ENCODE data around the gene SYNGR3. TPM values are rescaled to one million over a fixed set of nuclear protein-coding genes. Genes with fewer than 3 reads are reported as not detected.

Gene SYNGR3
- total RNA-seq, 1 experiment from 2014 or later: 15.2 TPM

GRCh38 chr16:1950047-1950446 is 39.7 kb upstream of the SYNGR3 start:
- intact Hi-C loops (cut with micrococcal nuclease; ENCODE audit: unreplicated experiment): no loop called here
- in situ Hi-C loops (cut with HindIII; ENCODE audit: low pct_unique_long_range_greater_than_20kb, low sequenced_read_pairs): no loop called here
- peak; percentile 58 for ATAC-seq
- Histone ChIP-seq H3K36me3 (ENCODE audit: control insufficient read depth, insufficient read depth, low read length) (no peaks in the 10 kb centered on the region), H3K4me1 (ENCODE audit: control insufficient read depth, insufficient read depth, low read length) (no peaks in the 10 kb centered on the region), H3K4me3 (ENCODE audit: low read depth in 2 of 2, low read length in 2 of 2) (no peak overlapping the region), H3K27me3 (ENCODE audit: control insufficient read depth, insufficient read depth, low read length) (no peaks in the 10 kb centered on the region), H3K9me3 (ENCODE audit: control insufficient read depth, insufficient read depth, low read depth, low read length) (no peaks in the 10 kb centered on the region), H3K27ac (ENCODE audit: low read length) (no peak overlapping the region)
- CTCF ChIA-PET: no interaction called here
- POLR2A ChIA-PET: no interaction called here
- no TSS peak for BruUV-seq (replicated peaks)
- TF ChIP-seq CTCF (IDR thresholded peaks at IDR 0.05): no peak
- TF ChIP-seq POLR2AphosphoS5 (IDR thresholded peaks at IDR 0.05; ENCODE audit: low read depth, low read length): no peak
- TF ChIP-seq SIN3A (IDR thresholded peaks at IDR 0.05; ENCODE audit: borderline replicate concordance, insufficient read depth, low read depth, low read length): no peak
- no peak for TF ChIP-seq REST (IDR thresholded peaks at IDR 0.05; ENCODE audit: insufficient read depth in 1 of 2, low read depth in 2 of 2, low read length in 1 of 2)
- TF ChIP-seq TCF7L2 (IDR thresholded peaks at IDR 0.05; ENCODE audit: low read depth, low read length): no peak
- no peak for DNase-seq (ENCODE audit: low read depth, low spot score)

GRCh38 chr16:1950559-1950958 is 39.2 kb upstream of the SYNGR3 start:
- DNase-seq (ENCODE audit: low read depth, low spot score) (no peak), ATAC-seq (no peak)
- Histone ChIP-seq H3K4me1 (ENCODE audit: control insufficient read depth, insufficient read depth, low read length) (no peaks in the 10 kb centered on the region), H3K27me3 (ENCODE audit: control insufficient read depth, insufficient read depth, low read length) (no peaks in the 10 kb centered on the region), H3K9me3 (ENCODE audit: control insufficient read depth, insufficient read depth, low read depth, low read length) (no peaks in the 10 kb centered on the region), H3K27ac (ENCODE audit: low read length) (no peak overlapping the region), H3K36me3 (ENCODE audit: control insufficient read depth, insufficient read depth, low read length) (no peaks in the 10 kb centered on the region), H3K4me3 (ENCODE audit: low read depth in 2 of 2, low read length in 2 of 2) (no peak overlapping the region)
- intact Hi-C loops (cut with micrococcal nuclease; ENCODE audit: unreplicated experiment): no loop called here
- no TSS peak for BruUV-seq (replicated peaks)
- in situ Hi-C loops (cut with HindIII; ENCODE audit: low pct_unique_long_range_greater_than_20kb, low sequenced_read_pairs): no loop called here
- TF ChIP-seq CTCF (IDR thresholded peaks at IDR 0.05) (no peak), REST (IDR thresholded peaks at IDR 0.05; ENCODE audit: insufficient read depth in 1 of 2, low read depth in 2 of 2, low read length in 1 of 2) (no peak), POLR2AphosphoS5 (IDR thresholded peaks at IDR 0.05; ENCODE audit: low read depth, low read length) (no peak), SIN3A (IDR thresholded peaks at IDR 0.05; ENCODE audit: borderline replicate concordance, insufficient read depth, low read depth, low read length) (no peak), TCF7L2 (IDR thresholded peaks at IDR 0.05; ENCODE audit: low read depth, low read length) (no peak)
- POLR2A ChIA-PET: no interaction called here
- CTCF ChIA-PET: no interaction called here
